T-helper 17 cell (primary cell): ENCODE results near the gene PROK1. TPM values are rescaled to one million over a fixed set of nuclear protein-coding genes. Genes with fewer than 3 reads are reported as not detected.

Experiments used
- ATAC-seq: fragments of 150-1000 bp; cut with Tn5 transposase; 2 replicates; pipeline ENCODE4 v1.10.0; 2021; ENCODE audit warnings: mild to moderate bottlenecking, moderate library complexity
- DNase-seq, 3 donors: peaks; one replicate each; pipeline versions ENCODE4 v3.0.0 to v3.0.0-alpha.2; 2020 to 2021
- H3K9me3 ChIP-seq: one replicate; pipeline ENCODE4 v1.7.0; 2013; ENCODE audit warnings: low read length, mild to moderate bottlenecking; ENCODE audit not compliant: control insufficient read depth, poor library complexity, severe bottlenecking
- H3K27ac Mint-ChIP-seq: one replicate; pipeline ENCODE4 v1.8.0; 2022; ENCODE audit warnings: mild to moderate bottlenecking, moderate library complexity, mixed read lengths
- H3K27me3 Mint-ChIP-seq: one replicate; pipeline ENCODE4 v1.8.0; 2022; ENCODE audit warnings: mixed read lengths
- H3K36me3 Mint-ChIP-seq: one replicate; pipeline ENCODE4 v1.8.0; 2022; ENCODE audit warnings: low read depth, mixed read lengths
- H3K4me1 Mint-ChIP-seq: one replicate; pipeline ENCODE4 v1.8.0; 2022; ENCODE audit warnings: mild to moderate bottlenecking, mixed read lengths
- H3K4me3 Mint-ChIP-seq: one replicate; pipeline ENCODE4 v1.8.0; 2022; ENCODE audit warnings: mild to moderate bottlenecking, moderate library complexity, mixed read lengths
- total RNA-seq, 4 donors: library from RNA in 2 of 4; stranded (reverse) in 2 of 4; gene quantifications; one replicate each; pipeline ENCODE4 v1.2.3 and lab custom pipeline; 2022 to 2026

Gene PROK1
- total RNA-seq, 2 donors from 2014 or later: not detected

DNA sequence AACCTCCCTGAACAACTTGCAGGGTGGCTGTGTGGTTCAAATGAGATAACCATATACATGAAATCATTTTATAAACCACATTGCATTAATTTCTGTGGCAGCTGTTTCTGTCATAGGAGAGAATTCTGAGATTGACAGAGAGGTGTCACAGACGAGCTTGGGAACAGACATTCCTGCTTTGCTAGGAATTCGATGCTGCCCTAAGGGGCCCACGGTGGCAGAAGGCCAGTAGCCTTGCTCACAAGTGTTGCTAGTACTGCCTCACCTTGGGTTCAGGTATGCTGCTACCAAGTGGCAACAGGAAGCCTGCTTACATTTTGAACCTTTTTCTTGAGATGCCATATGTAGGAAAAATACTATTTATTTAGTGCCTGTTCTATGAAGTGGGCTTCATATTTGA lies 54.6 kb downstream of the PROK1 start:
- DNase-seq (no peak), ATAC-seq (no peak)
- Mint-ChIP-seq H3K36me3 (peaks cover 5% of the 10 kb centered on the region), H3K4me3 (no peak overlapping the region), H3K4me1 (peaks cover 4% of the 10 kb centered on the region), H3K27me3 (peaks cover 52% of the 10 kb centered on the region), H3K27ac (no peak overlapping the region)
- H3K9me3 ChIP-seq: no peaks in the 10 kb centered on the region

DNA sequence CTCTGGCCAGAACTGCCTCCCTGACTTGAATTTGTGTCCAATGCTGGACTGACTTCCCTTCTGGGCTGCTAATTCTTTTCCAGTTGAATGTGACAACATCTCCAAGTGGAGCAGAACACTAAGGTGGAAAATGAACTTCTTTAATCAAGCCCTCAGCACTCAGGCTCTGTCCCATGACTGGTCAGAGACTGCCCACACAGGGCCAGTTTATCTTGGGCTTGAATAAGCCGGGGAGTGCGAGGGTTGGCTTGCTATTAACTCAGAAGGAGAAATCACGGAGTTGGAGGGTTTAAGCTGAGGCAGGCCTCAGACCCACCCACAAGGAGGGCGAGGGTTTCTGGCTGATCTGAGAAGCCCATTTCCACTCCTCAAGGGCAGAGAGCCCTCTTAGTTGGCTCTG lies 55.6 kb downstream of the PROK1 start:
- H3K36me3 Mint-ChIP-seq: peaks cover 5% of the 10 kb centered on the region
- no peak overlapping the region for H3K4me3 Mint-ChIP-seq
- DNase-seq: no peak
- H3K27ac Mint-ChIP-seq: no peak overlapping the region
- H3K4me1 Mint-ChIP-seq: peaks cover 4% of the 10 kb centered on the region
- no peak for ATAC-seq
- H3K27me3 Mint-ChIP-seq: peaks cover 52% of the 10 kb centered on the region
- H3K9me3 ChIP-seq: no peaks in the 10 kb centered on the region

Other genes with a start within 250 kb of the PROK1 start
- gene KCNC4, start 240.8 kb upstream of the PROK1 start, total RNA-seq: 10 to 100 TPM; 12.2 to 14.7 TPM
- gene RBM15, start 111.8 kb upstream of the PROK1 start, total RNA-seq: 10 to 100 TPM; 40.5 to 45.2 TPM
- under 1 TPM; 0.20 to 0.29 TPM for gene SLC16A4, start 60.1 kb upstream of the PROK1 start, total RNA-seq
- 10 to 100 TPM; 78.2 to 79.1 TPM for gene LAMTOR5, start 43.5 kb upstream of the PROK1 start, total RNA-seq
- not detected for gene KCNA10, start 68.0 kb downstream of the PROK1 start, total RNA-seq
- 1 to 10 TPM; 3.1 to 3.9 TPM for gene KCNA2, start 155.2 kb downstream of the PROK1 start, total RNA-seq
- gene KCNA3, start 223.8 kb downstream of the PROK1 start, total RNA-seq: 100 to 1,000 TPM; 114 to 115 TPM